ENCODE results near the gene GPC6.
"Not testable (repeated sequence)": the region's sequence is repeated elsewhere in the genome, so short reads cannot be mapped to it uniquely, and the experiment has no call there.

The GPC6 gene

DNA sequence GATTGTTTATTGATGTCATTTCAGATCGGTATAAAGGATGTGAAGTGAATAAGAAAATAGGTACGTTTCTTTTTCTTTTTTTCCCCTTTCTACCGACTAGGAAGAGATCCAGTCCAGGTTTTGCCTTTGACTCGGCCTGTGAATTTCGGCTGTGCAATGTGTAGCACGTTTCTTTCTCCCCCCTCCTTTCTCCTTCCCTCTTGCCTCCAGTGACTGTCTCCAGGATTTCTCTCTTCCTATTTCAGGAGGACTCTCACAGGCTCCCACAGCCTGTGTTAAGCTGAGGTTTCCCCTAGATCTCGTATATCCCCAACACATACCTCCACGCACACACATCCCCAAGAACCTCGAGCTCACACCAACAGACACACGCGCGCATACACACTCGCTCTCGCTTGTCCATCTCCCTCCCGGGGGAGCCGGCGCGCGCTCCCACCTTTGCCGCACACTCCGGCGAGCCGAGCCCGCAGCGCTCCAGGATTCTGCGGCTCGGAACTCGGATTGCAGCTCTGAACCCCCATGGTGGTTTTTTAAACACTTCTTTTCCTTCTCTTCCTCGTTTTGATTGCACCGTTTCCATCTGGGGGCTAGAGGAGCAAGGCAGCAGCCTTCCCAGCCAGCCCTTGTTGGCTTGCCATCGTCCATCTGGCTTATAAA, at the start of gene GPC6:
TSS of gene GPC6 (plus strand) at position 185 of the 657 bp plus-strand sequence.
- DNase-seq: no peak
- no peak for ATAC-seq

- no peak for DNase-seq
- ATAC-seq: no peak
Observed at GRCh38 chr13:93180356-93180969, 46.1 kb upstream of the GPC6 start.

- DNase-seq: no peak
- ATAC-seq: no peak
Observed at GRCh38 chr13:93182406-93182805, 44.2 kb upstream of the GPC6 start.

- no peak for DNase-seq
- ATAC-seq: no peak
Observed at GRCh38 chr13:93183302-93183701, 43.3 kb upstream of the GPC6 start.

GRCh38 chr13:93190006-93190405, 36.6 kb upstream of the GPC6 start:
- ATAC-seq: no peak
- no peak for DNase-seq

GRCh38 chr13:93193682-93194081, 32.9 kb upstream of the GPC6 start:
- ATAC-seq (no peak), DNase-seq (no peak)

GRCh38 chr13:93199856-93200255, 26.8 kb upstream of the GPC6 start:
- ATAC-seq: no peak
- no peak for DNase-seq

- DNase-seq (no peak), ATAC-seq (no peak)
Observed at GRCh38 chr13:93200626-93201025, 26.0 kb upstream of the GPC6 start.

GRCh38 chr13:93201992-93202558, 24.5 kb upstream of the GPC6 start:
- DNase-seq (no peak), ATAC-seq (no peak)

DNA sequence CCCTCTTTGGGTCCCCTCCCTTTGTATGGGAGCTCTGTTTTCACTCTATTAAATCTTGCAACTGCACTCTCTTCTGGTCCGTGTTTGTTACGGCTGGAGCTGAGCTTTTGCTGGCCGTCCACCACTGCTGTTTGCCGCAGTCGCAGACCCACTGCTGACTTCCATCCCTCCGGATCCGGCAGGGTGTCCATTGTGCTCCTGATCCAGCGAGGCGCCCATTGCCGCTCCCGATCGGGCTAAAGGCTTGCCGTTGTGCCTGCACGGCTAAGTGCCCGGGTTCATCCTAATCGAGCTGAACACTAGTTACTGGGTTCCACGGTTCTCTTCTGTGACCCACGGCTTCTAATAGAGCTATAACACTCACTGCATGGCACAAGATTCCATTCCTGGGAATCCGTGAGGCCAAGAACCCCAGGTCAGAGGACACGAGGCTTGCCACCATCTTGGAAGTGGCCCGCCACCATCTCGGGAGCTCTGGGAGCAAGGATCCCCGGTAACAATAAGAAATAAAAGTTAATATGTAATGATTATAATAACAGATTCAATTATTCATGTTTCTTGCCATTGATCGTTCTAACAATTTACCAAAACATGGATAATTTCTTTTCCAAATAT, 19.7 kb upstream of the GPC6 start:
- DNase-seq: not testable (repeated sequence)

GRCh38 chr13:93216122-93216521, 10.5 kb upstream of the GPC6 start:
- ATAC-seq: no peak
- DNase-seq: no peak

More for the DNA sequence above, 19.7 kb upstream of the GPC6 start:
- not testable (repeated sequence) for ATAC-seq

- ATAC-seq: no peak
- no peak for DNase-seq
Observed at GRCh38 chr13:93217721-93218261, 8.8 kb upstream of the GPC6 start.

- ATAC-seq: no peak
- no peak for DNase-seq
Observed at GRCh38 chr13:93218583-93218982, 8.0 kb upstream of the GPC6 start.

DNA sequence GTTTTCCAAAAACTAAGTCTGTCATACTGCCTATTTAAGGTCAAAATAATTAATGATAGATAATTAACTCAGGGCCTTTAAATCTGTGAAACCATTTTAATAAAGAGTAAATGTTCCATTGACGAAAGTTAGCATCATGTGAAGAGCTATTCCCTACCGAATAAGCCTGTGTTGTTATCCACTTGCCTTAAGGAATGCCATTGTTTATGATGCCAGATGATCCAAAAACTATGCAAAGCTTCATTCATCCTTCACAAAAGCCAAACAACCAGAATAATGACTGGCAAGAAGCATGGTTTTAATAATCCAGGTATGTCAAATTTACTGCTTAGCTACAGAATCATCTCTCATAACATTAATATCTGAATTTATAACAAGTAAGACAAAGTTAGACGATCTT, 6.5 kb upstream of the GPC6 start:
- ATAC-seq (no peak), DNase-seq (no peak)

- ATAC-seq (no peak), DNase-seq (no peak)
Observed at GRCh38 chr13:93222976-93223375, 3.6 kb upstream of the GPC6 start.

- ATAC-seq (no peak), DNase-seq (no peak)
Observed at GRCh38 chr13:93224535-93224934, 2.1 kb upstream of the GPC6 start.

DNA sequence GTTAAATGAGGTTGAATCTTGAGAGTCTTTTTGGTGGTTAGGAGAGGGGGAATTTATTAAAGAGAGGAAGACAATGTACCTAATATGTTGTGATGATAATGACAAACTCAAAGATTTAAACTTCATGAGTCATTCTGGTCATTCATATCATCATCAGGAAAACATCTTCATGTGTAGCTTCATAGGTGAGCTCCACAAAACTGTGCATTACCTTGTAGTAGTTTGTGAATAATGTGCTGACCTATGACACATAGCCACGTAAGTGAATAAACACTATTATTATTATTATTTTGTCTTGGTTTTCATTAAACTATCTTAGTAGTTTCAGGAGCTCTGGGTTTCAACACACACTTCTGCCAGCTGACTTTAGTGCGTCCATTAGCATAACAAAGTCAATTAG, 997 bp upstream of the GPC6 start:
- no peak for ATAC-seq
- DNase-seq: no peak

DNA sequence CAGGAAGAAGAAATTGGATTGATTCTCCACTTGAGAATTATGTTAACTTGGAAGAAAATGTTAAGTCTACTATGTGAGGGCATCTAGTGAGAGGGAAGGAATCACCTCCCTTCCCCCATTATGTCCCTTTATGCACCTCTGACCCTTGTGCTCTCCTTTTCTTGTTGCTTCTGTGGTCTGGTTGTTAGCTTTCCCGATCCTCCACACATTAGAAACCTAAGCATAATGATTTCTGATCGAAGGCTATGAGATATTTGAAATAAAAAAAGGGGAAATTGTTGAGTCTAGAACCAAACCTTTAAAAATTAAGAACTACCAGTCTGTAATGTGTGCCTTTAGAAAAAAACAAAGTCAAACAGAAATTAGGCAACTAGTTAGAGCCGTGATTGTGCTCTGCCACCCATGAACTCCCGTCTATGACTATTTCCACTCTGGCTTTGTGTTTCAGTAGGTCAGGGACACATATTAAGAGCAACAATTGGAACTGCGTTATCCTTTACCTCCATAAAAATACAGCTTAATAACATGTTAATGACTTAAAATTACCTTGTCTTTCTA, 463 bp upstream of the GPC6 start:
- no peak for DNase-seq
- ATAC-seq: no peak

DNA sequence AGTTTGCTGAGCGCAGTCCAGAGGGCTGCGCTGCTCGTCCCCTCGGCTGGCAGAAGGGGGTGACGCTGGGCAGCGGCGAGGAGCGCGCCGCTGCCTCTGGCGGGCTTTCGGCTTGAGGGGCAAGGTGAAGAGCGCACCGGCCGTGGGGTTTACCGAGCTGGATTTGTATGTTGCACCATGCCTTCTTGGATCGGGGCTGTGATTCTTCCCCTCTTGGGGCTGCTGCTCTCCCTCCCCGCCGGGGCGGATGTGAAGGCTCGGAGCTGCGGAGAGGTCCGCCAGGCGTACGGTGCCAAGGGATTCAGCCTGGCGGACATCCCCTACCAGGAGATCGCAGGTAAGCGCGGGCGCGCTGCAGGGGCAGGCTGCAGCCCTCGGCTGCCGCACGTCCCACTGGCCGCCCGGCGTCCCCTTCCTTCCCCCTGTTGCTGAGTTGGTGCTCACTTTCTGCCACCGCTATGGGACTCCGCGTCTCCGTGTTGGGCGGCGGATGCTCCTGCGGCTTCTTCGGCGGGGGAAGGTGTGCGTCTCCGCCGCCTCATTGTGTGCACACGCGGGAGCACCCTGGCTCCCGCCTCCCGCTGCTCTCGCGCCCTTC, 772 bp downstream of the GPC6 start:
- DNase-seq (no peak), ATAC-seq (peak; percentile 14)

GRCh38 chr13:93227878-93228642, 1.5 kb downstream of the GPC6 start:
- DNase-seq (no peak), ATAC-seq (no peak)

DNA sequence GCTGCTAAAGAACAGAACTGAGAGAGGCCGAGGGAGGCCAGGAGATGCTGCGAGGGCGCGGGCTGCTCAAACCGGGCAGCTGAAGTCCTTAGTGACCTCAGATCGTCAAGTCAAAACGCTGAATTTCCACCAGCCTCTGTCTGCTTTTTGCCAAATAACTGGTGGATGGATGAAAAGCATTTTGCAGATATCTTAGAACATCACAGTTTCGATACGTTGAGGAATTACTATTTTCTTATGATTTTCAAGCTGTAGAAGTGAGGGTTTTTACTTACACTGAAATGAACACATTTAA, 2.0 kb downstream of the GPC6 start:
- DNase-seq (no peak), ATAC-seq (no peak)

Measured in stimulated activated naive CD8-positive, alpha-beta T cell treated with anti-CD3 and anti-CD28 coated beads, Interleukin-15, Interleukin-2, amounts not matched to agents 100 U/mL and 50 U/mL, for 24 hours (primary cell).